Measurements from ENCODE around the gene CALCOCO2. TPM values are rescaled to one million over a fixed set of nuclear protein-coding genes. Genes with fewer than 3 reads are reported as not detected.
"Not testable (repeated sequence)": the region's sequence is repeated elsewhere in the genome, so short reads cannot be mapped to it uniquely, and the experiment has no call there.

CALCOCO2 gene
- total RNA-seq, 1 donor from 2014 or later, result 74.5 TPM

- no peaks in the 10 kb centered on the region for H3K9me3 Mint-ChIP-seq
- peak overlapping the region; percentile 4 for H3K4me3 Mint-ChIP-seq
- peaks cover 49% of the 10 kb centered on the region for H3K4me1 Mint-ChIP-seq (ENCODE audit: unreplicated experiment)
- peak overlapping the region; percentile 89 for H3K27ac Mint-ChIP-seq
- no peak for TF ChIP-seq CTCF (conservative IDR thresholded peaks at IDR 0.05)
- H3K27me3 Mint-ChIP-seq, result peaks cover 4% of the 10 kb centered on the region
- H3K36me3 Mint-ChIP-seq, result no peaks in the 10 kb centered on the region
- no peak for DNase-seq (ENCODE audit: extremely low spot score, unreplicated experiment)
Measured at GRCh38 chr17:48871551-48872351, 40.9 kb downstream of the CALCOCO2 start.

- not testable (repeated sequence) for DNase-seq (ENCODE audit: extremely low spot score, unreplicated experiment); H3K9me3 Mint-ChIP-seq; H3K27me3 Mint-ChIP-seq; H3K36me3 Mint-ChIP-seq
- Mint-ChIP-seq H3K4me3 (peak overlapping the region; percentile 4), H3K4me1 (ENCODE audit: unreplicated experiment) (peaks cover 49% of the 10 kb centered on the region), H3K27ac (peak overlapping the region; percentile 89)
Measured at GRCh38 chr17:48872409-48872808, 41.6 kb downstream of the CALCOCO2 start.

- TF ChIP-seq CTCF (conservative IDR thresholded peaks at IDR 0.05), result no peak
- H3K27me3 Mint-ChIP-seq, result peaks cover 4% of the 10 kb centered on the region
- H3K4me3 Mint-ChIP-seq, result peak overlapping the region; percentile 33
- H3K9me3 Mint-ChIP-seq, result no peaks in the 10 kb centered on the region
- no peaks in the 10 kb centered on the region for H3K36me3 Mint-ChIP-seq
- no peak for DNase-seq (ENCODE audit: extremely low spot score, unreplicated experiment)
- H3K27ac Mint-ChIP-seq, result no peak overlapping the region
- peaks cover 47% of the 10 kb centered on the region for H3K4me1 Mint-ChIP-seq (ENCODE audit: unreplicated experiment)
Measured at GRCh38 chr17:48873209-48873608, 42.4 kb downstream of the CALCOCO2 start.

GRCh38 chr17:48873696-48874443 is 43.0 kb downstream of the CALCOCO2 start:
- H3K4me1 Mint-ChIP-seq (ENCODE audit: unreplicated experiment), result peaks cover 42% of the 10 kb centered on the region
- no peaks in the 10 kb centered on the region for H3K36me3 Mint-ChIP-seq
- peak overlapping the region; percentile 33 for H3K4me3 Mint-ChIP-seq
- no peaks in the 10 kb centered on the region for H3K9me3 Mint-ChIP-seq
- no peak for TF ChIP-seq CTCF (conservative IDR thresholded peaks at IDR 0.05)
- H3K27me3 Mint-ChIP-seq, result peaks cover 4% of the 10 kb centered on the region
- DNase-seq (ENCODE audit: extremely low spot score, unreplicated experiment), result no peak
- peak overlapping the region; percentile 58 for H3K27ac Mint-ChIP-seq

GRCh38 chr17:48878920-48879898 is 48.4 kb downstream of the CALCOCO2 start:
- peaks cover 3% of the 10 kb centered on the region for H3K27me3 Mint-ChIP-seq
- no peak overlapping the region for H3K4me3 Mint-ChIP-seq
- TF ChIP-seq CTCF (conservative IDR thresholded peaks at IDR 0.05), result peak; percentile 96
- H3K27ac Mint-ChIP-seq, result no peak overlapping the region
- H3K4me1 Mint-ChIP-seq (ENCODE audit: unreplicated experiment), result peaks cover 4% of the 10 kb centered on the region
- no peaks in the 10 kb centered on the region for H3K36me3 Mint-ChIP-seq
- no peaks in the 10 kb centered on the region for H3K9me3 Mint-ChIP-seq
- no peak for DNase-seq (ENCODE audit: extremely low spot score, unreplicated experiment)

All from type B pancreatic cell (in vitro differentiated cells).